Activated CD4-positive, alpha-beta memory T cell treated with anti-CD3 and anti-CD28 coated beads, Interleukin-2, amount 10 ng/mL, durations not matched to agents 7 days and 5 days (primary cell): Measurements from ENCODE around the gene BCAS3. TPM values are rescaled to one million over a fixed set of nuclear protein-coding genes. Genes with fewer than 3 reads are reported as not detected.
"Not testable (repeated sequence)": the region's sequence is repeated elsewhere in the genome, so short reads cannot be mapped to it uniquely, and the experiment has no call there.

Experiments
- CTCF ChIA-PET: fragments of 350-600 bp; sonication (Branson Sonifier 250); formaldehyde crosslinking; loops from one replicate; lab custom pipeline; 2021; ENCODE audit warnings: antibody characterized with exemption, inconsistent platforms; lab: Charles Lee
- POLR2A ChIA-PET: fragments of 350-600 bp; sonication (Branson Sonifier 250); formaldehyde crosslinking; loops from one replicate; lab custom pipeline; 2021; ENCODE audit warnings: antibody characterized with exemption; lab: Charles Lee
- DNase-seq: peaks from one replicate; pipeline ENCODE4 v3.0.0-alpha.2; 2020
- H3K27ac Mint-ChIP-seq: one replicate; pipeline ENCODE4 v1.8.0; 2021; ENCODE audit warnings: mild to moderate bottlenecking, mixed read lengths
- H3K27me3 Mint-ChIP-seq: one replicate; pipeline ENCODE4 v1.8.0; 2021; ENCODE audit warnings: mixed read lengths
- H3K36me3 Mint-ChIP-seq: one replicate; pipeline ENCODE4 v1.8.0; 2021; ENCODE audit warnings: low read depth, mixed read lengths
- H3K4me1 Mint-ChIP-seq: one replicate; pipeline ENCODE4 v1.8.0; 2021; ENCODE audit warnings: mixed read lengths
- H3K4me3 Mint-ChIP-seq: one replicate; pipeline ENCODE4 v1.8.0; 2021; ENCODE audit warnings: mild to moderate bottlenecking, mixed read lengths
- H3K9me3 Mint-ChIP-seq: one replicate; pipeline ENCODE4 v1.8.0; 2021; ENCODE audit warnings: mixed read lengths
- total RNA-seq, 2 experiments: library from RNA; stranded (reverse); gene quantifications; one replicate each; pipeline ENCODE4 v1.2.3, GENCODE V29; 2021

Gene BCAS3
- total RNA-seq, 2 experiments from 2014 or later: 16.2 to 19.8 TPM

DNA sequence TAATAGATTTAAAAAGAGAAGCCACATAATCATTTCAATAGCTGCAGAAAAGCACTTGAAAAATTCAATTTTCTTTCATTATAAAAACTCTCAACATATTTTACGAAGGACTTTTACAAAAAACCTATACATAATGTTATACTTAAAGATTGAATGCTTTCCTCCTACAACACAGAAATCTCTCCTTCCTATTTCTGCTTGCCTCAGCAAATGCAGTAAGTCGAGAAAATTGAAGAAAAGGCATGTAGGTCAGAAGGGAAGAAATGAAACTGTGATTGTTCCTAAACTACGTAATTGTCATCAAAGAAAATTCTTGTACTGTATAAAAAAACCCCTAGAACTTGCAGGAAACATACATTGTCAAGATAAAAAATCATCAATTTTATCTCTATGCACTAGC, 267.1 kb downstream of the BCAS3 start:
- no peak overlapping the region for H3K4me3 Mint-ChIP-seq
- H3K36me3 Mint-ChIP-seq: no peaks in the 10 kb centered on the region
- no peak overlapping the region for H3K27ac Mint-ChIP-seq
- ChIA-PET POLR2A (no interaction called here), CTCF (no interaction called here)
- no peaks in the 10 kb centered on the region for H3K4me1 Mint-ChIP-seq
- H3K9me3 Mint-ChIP-seq: no peaks in the 10 kb centered on the region
- no peaks in the 10 kb centered on the region for H3K27me3 Mint-ChIP-seq
- DNase-seq: no peak

DNA sequence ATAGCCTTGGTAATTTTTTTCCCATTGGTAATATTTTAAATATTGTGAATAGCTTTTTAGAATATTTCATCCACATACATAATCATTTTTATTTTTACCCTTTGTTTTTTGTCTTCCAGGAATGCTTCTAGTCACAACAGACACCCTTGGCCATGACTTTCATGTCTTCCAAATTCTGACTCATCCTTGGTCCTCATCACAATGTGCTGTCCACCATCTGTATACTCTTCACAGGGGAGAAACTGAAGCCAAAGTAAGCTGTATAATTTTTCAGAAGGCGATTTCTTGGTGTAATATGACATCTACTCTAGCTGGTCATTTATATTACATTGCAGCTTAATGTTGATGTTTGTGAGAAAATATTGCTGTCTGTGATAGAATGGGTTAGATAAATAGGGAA, 269.4 kb downstream of the BCAS3 start:
- ChIA-PET POLR2A (no interaction called here), CTCF (interaction anchor here (1.0 kb wide), 1 partner anchor 24 kb away, joined by 3 read pairs; no protein-coding TSS in a partner anchor)
- Mint-ChIP-seq H3K36me3 (no peaks in the 10 kb centered on the region), H3K4me1 (no peaks in the 10 kb centered on the region), H3K9me3 (no peaks in the 10 kb centered on the region), H3K4me3 (no peak overlapping the region), H3K27me3 (no peaks in the 10 kb centered on the region), H3K27ac (no peak overlapping the region)
- no peak for DNase-seq

DNA sequence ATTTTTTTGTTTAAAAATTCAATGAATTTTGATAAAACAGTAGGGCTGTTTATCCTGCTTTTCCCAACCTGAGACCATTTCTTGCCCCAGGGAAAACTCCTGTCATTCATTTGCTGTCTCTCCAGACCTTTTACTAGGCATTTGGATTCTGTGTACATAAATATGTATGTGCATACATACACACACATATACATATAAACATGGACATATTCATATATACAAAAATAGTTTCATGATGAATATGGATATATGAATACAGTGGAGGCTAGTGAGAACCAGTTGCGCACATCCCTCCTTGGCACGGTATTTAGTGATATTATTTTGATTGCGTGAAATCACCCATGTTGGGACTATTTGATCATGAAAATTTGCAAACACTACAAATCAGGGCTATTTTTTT, 269.9 kb downstream of the BCAS3 start:
- ChIA-PET POLR2A (no interaction called here), CTCF (no interaction called here)
- no peaks in the 10 kb centered on the region for H3K4me1 Mint-ChIP-seq
- no peaks in the 10 kb centered on the region for H3K9me3 Mint-ChIP-seq
- no peak overlapping the region for H3K4me3 Mint-ChIP-seq
- H3K27ac Mint-ChIP-seq: no peak overlapping the region
- H3K27me3 Mint-ChIP-seq: no peaks in the 10 kb centered on the region
- no peak for DNase-seq
- H3K36me3 Mint-ChIP-seq: no peaks in the 10 kb centered on the region

DNA sequence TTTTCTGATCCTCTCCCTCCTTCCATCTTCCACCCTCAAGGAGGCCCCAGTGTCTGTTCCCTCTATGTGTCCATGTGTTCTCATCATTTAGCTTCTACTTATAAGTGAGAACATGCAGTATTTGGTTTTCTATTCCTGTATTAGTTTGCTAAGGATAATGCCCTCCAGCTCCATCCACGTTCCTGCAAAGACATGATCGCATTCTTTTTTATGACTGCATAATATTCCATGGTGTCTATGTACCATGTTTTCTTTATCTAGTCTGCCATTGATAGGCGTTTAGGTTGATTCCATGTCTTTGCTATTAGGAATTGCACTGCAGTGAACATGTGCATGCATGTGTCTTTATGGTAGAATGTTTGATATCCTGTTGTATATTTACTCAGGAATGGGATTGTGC, 275.1 kb downstream of the BCAS3 start:
- CTCF ChIA-PET: no interaction called here

DNA sequence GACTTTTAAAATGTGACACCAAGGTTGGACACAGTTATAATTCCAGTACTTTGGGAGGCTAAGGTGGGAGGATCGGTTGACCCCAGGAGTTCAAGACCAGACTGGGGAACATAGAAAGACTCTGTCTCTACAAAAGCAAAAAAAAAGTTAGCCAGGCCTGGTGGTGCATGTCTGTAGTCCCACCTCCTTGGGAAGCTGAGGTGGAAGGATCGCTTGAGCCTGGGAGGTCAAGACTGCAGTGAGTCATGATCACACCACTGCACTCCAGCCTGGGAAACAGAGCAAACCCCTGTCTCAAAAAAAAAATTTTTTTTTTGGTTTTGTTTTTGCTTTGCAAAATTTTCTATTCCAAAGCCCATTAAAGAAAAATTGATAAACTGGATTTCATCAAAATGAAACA, 281.4 kb downstream of the BCAS3 start:
- H3K36me3 Mint-ChIP-seq: peaks cover 2% of the 10 kb centered on the region
- H3K4me3 Mint-ChIP-seq: no peak overlapping the region
- ChIA-PET CTCF (no interaction called here), POLR2A (no interaction called here)
- no peaks in the 10 kb centered on the region for H3K27me3 Mint-ChIP-seq
- no peak for DNase-seq
- H3K27ac Mint-ChIP-seq: no peak overlapping the region
- H3K9me3 Mint-ChIP-seq: no peaks in the 10 kb centered on the region
- no peaks in the 10 kb centered on the region for H3K4me1 Mint-ChIP-seq

More for the DNA sequence above, 275.1 kb downstream of the BCAS3 start:
- H3K4me3 Mint-ChIP-seq: no peak overlapping the region
- H3K4me1 Mint-ChIP-seq: no peaks in the 10 kb centered on the region
- DNase-seq: no peak
- no peaks in the 10 kb centered on the region for H3K27me3 Mint-ChIP-seq
- no peaks in the 10 kb centered on the region for H3K36me3 Mint-ChIP-seq
- H3K9me3 Mint-ChIP-seq: no peaks in the 10 kb centered on the region
- POLR2A ChIA-PET: no interaction called here
- H3K27ac Mint-ChIP-seq: no peak overlapping the region

DNA sequence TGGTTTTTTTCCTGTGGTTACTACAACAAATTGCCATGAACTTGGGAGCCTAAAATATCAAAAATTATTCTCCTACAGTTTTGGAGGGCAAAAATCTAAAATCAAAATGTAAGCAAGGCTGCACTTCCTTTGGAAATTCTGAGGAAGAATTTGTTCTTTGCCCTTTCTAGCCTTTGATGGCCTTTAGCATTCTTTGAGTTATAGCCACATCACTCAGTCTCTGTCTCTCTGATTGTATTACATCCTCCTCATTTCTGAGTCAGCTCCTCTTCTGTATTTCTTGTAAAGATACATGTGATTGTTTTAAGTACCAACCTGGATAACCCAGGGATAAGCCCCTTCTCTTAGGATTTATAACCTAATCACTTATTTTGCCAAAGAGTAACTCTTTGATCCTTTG, 282.0 kb downstream of the BCAS3 start:
- ChIA-PET CTCF (no interaction called here), POLR2A (no interaction called here)
- no peak overlapping the region for H3K27ac Mint-ChIP-seq
- H3K4me3 Mint-ChIP-seq: no peak overlapping the region
- no peak for DNase-seq
- peaks cover 2% of the 10 kb centered on the region for H3K36me3 Mint-ChIP-seq
- no peaks in the 10 kb centered on the region for H3K9me3 Mint-ChIP-seq
- H3K4me1 Mint-ChIP-seq: no peaks in the 10 kb centered on the region
- H3K27me3 Mint-ChIP-seq: no peaks in the 10 kb centered on the region

DNA sequence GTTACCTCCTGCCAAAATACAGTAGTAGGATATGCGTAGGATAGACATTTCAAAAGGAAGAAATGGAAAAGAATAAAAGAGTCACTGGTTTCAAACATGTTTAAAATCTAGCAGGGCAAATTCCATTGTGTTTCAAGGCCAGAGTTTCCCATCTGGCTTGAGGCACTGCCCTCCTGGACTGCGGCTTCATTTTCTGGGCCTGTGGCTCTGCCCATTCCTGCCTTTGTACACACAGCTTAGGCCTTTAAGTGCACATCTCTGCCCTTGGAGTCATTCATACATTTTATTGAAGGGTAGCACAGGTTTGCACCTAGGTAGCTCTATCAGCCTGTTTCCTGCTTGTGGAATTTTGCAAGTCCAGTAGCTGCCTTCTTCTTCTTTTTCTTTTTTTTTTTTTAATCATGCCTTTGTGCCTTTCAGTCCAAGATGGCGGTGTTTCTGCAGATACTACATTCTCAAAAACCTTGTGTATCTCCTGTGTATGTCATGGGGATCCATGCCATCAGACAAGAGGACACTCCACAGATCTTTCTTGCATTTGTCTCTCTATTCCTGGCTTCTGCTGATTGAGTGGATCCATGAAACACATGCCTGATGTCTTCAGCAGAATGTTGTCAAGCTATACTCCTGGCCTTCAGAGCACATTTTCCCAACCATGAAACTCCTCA, 282.9 kb downstream of the BCAS3 start:
- H3K9me3 Mint-ChIP-seq: no peaks in the 10 kb centered on the region
- no peak overlapping the region for H3K27ac Mint-ChIP-seq
- H3K4me3 Mint-ChIP-seq: no peak overlapping the region
- no peaks in the 10 kb centered on the region for H3K4me1 Mint-ChIP-seq
- peaks cover 2% of the 10 kb centered on the region for H3K36me3 Mint-ChIP-seq
- CTCF ChIA-PET: interaction anchor here (1.2 kb wide), 1 partner anchor 11 kb away, joined by 4 read pairs; no protein-coding TSS in a partner anchor
- no peaks in the 10 kb centered on the region for H3K27me3 Mint-ChIP-seq
- POLR2A ChIA-PET: no interaction called here
- DNase-seq: no peak

DNA sequence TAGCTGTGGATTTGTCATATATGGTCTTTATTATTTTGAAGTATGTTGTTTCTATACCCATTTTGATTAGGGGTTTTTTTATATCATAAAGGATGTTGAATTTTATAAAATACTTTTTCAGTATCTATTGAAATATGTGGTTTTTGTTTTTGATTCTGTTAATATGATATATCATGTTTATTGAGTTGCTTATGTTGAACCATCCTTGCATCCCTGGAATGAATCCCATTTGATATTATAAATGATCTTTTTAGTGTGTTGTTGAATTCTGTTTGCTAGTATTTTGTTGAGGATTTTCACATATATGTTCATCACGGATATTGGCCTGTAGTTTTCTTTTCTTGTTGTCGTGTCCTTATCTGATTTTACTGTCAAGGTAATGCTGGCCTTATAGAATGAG, 286.5 kb downstream of the BCAS3 start:
- Mint-ChIP-seq H3K27ac (no peak overlapping the region), H3K27me3 (peaks cover 4% of the 10 kb centered on the region), H3K4me1 (no peaks in the 10 kb centered on the region), H3K4me3 (no peak overlapping the region), H3K9me3 (no peaks in the 10 kb centered on the region), H3K36me3 (peaks cover 2% of the 10 kb centered on the region)
- POLR2A ChIA-PET: no interaction called here
- CTCF ChIA-PET: no interaction called here
- no peak for DNase-seq

DNA sequence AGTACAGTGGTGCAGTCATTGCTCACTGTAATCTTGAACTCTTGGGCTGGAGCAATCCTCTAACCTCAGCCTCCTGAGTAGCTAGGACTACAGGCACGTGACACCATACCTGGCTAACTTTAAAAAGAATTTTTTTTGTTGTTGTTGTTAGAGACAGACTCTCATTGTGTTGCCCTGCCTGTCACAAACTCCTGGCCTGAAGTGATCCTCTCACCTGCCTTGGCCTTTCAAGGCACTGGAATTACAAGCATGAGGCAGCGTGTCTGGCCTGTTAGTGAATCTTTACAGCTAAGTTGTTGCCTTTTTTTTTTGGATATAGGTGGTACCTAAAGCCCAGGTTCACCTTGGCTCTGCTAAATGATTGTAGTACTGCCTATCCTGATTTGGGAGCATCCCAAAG, 290.6 kb downstream of the BCAS3 start:
- ChIA-PET CTCF (no interaction called here), POLR2A (no interaction called here)
- no peak overlapping the region for H3K4me3 Mint-ChIP-seq
- H3K4me1 Mint-ChIP-seq: no peaks in the 10 kb centered on the region
- H3K27me3 Mint-ChIP-seq: peaks cover 4% of the 10 kb centered on the region
- no peaks in the 10 kb centered on the region for H3K9me3 Mint-ChIP-seq
- H3K36me3 Mint-ChIP-seq: no peaks in the 10 kb centered on the region
- DNase-seq: no peak
- H3K27ac Mint-ChIP-seq: no peak overlapping the region

DNA sequence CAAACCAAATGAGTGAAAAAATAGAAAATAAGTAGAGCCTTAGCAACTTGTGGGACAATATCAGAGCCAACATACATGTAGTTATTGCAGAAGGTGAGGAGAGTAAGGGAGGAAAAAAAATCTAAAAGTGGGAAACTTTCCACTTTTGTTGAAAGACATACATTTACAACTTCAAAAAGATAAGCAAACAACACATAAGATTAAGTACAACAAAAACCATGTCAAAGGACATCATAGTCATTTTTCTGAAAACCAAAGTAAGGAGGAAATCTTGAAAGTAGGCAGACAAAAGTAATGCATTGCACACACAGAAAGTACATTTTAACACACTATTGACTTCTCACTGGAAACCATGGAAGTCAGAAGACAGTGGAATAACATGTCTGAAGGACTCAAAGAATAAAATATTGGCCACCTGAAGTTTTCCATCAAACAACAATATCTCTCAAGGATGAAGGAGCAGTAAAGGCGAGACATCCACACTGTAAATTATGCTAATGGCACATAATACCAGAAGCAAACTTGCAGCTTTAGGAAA, 291.9 kb downstream of the BCAS3 start:
- ChIA-PET CTCF (no interaction called here), POLR2A (no interaction called here)
- H3K27ac Mint-ChIP-seq: no peak overlapping the region
- H3K36me3 Mint-ChIP-seq: no peaks in the 10 kb centered on the region
- no peak overlapping the region for H3K4me3 Mint-ChIP-seq
- no peak for DNase-seq
- no peaks in the 10 kb centered on the region for H3K9me3 Mint-ChIP-seq
- H3K4me1 Mint-ChIP-seq: no peaks in the 10 kb centered on the region
- H3K27me3 Mint-ChIP-seq: peaks cover 4% of the 10 kb centered on the region

DNA sequence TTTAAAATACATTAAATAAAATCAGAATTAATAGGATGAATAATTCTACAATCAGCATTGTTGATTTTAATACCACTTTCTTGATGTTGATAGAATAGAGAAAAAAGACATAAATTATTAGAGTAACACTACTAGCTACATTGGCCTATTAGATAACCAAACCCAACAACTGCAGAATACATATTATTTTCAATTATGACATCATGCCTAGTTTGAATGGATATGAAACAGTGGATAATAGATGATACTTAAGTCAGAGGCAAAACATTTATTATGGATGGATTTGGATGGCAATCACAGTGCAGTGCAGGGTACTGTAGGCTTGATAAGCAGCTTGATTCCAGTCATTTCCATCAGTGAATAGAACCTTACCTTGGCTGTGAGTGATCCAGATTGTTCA, 293.1 kb downstream of the BCAS3 start:
- ChIA-PET POLR2A (no interaction called here), CTCF (interaction anchor here (0.9 to 1.5 kb wide), 5 partner anchors 13 to 420 kb away, joined by 3 to 17 read pairs (median 4); no protein-coding TSS in a partner anchor)
- no peak overlapping the region for H3K27ac Mint-ChIP-seq
- DNase-seq: no peak
- H3K36me3 Mint-ChIP-seq: no peaks in the 10 kb centered on the region
- no peaks in the 10 kb centered on the region for H3K9me3 Mint-ChIP-seq
- H3K4me1 Mint-ChIP-seq: no peaks in the 10 kb centered on the region
- H3K27me3 Mint-ChIP-seq: peaks cover 4% of the 10 kb centered on the region
- H3K4me3 Mint-ChIP-seq: no peak overlapping the region

DNA sequence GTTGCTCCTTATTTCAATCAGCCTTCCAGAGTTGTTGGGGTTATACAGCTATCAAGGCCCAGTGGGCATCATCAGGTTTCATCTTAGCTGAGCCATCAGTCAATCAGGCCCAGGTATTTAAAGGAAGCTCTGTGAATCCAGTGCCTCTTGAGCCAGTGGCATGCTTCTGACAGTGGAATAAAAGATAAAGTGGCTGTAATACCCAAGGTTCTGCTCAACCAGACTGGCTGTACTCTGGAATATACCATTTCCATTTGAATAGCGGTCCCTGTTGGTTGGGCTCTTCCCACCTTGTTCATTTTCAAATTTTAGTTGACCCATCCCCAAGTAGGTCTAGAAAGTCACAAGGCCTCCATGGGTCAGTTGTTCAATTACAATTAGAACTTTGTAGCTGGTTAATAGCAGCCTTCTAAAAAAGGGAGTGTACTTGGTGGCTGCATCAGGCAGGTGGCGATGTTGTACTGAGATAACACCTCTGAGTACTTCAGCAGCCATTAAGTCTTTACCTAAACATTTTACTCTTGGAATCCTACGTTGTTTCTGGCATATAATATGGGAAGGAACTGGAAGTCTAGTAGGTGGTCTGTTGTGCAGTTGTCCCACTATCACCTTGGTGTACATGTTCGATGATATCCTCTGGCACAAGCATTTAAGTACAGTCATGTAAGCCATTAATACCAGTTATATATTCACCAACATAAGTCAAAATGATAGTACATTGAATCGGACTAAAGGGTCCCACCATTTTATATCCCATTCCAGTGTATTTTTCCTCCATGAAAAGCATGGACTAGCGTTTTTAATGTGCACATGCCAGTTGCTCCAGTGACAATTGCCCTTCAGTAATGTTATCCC, 294.1 kb downstream of the BCAS3 start:
- no peak overlapping the region for H3K27ac Mint-ChIP-seq
- ChIA-PET CTCF (interaction anchor here (0.5 to 1.5 kb wide), 12 partner anchors 10 to 423 kb away, joined by 3 to 17 read pairs (median 4); no protein-coding TSS in a partner anchor), POLR2A (no interaction called here)
- peak; percentile 53 for DNase-seq
- H3K36me3 Mint-ChIP-seq: no peaks in the 10 kb centered on the region
- H3K4me3 Mint-ChIP-seq: no peak overlapping the region
- peaks cover 4% of the 10 kb centered on the region for H3K27me3 Mint-ChIP-seq
- H3K4me1 Mint-ChIP-seq: no peaks in the 10 kb centered on the region
- no peaks in the 10 kb centered on the region for H3K9me3 Mint-ChIP-seq

DNA sequence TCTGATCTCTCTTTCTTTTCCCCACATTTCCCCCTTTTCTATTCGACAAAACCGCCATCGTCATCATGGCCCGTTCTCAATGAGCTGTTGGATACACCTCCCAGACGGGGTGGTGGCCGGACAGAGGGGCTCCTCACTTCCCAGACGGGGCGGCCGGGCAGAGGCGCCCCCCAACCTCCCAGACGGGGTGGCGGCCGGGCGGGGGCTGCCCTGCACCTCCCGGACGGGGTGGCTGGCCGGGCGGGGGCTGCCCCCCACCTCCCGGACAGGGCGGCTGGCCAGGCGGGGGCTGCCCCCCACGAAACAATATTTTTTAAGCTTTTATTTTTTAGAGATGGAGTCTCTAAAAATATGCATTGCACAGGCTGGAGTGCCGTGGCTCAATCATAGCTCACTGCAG, 299.2 kb downstream of the BCAS3 start:
- POLR2A ChIA-PET, H3K36me3 Mint-ChIP-seq, H3K9me3 Mint-ChIP-seq, H3K27me3 Mint-ChIP-seq, H3K4me1 Mint-ChIP-seq, H3K4me3 Mint-ChIP-seq, H3K27ac Mint-ChIP-seq, DNase-seq, CTCF ChIA-PET: not testable (repeated sequence)
